Glutamatergic neuron (in vitro differentiated cells): ENCODE data around the gene PPFIA1. TPM values are rescaled to one million over a fixed set of nuclear protein-coding genes. Genes with fewer than 3 reads are reported as not detected.

Source experiments
- DNase-seq: peaks from one replicate; pipeline ENCODE4 v3.0.0; 2022
- H3K27ac Mint-ChIP-seq: one replicate; pipeline ENCODE4 v1.8.0; 2020; ENCODE audit warnings: mild to moderate bottlenecking, mixed read lengths, inconsistent platforms; ENCODE audit not compliant: unreplicated experiment
- H3K27me3 Mint-ChIP-seq: one replicate; pipeline ENCODE4 v1.8.0; 2020; ENCODE audit warnings: mild to moderate bottlenecking, moderate library complexity, mixed read lengths, inconsistent platforms; ENCODE audit not compliant: unreplicated experiment
- H3K36me3 Mint-ChIP-seq: one replicate; pipeline ENCODE4 v1.8.0; 2020; ENCODE audit warnings: mild to moderate bottlenecking, mixed read lengths, inconsistent platforms; ENCODE audit not compliant: unreplicated experiment
- H3K4me1 Mint-ChIP-seq: one replicate; pipeline ENCODE4 v1.8.0; 2020; ENCODE audit warnings: mild to moderate bottlenecking, low read depth, mixed read lengths, inconsistent platforms; ENCODE audit not compliant: unreplicated experiment
- H3K4me3 Mint-ChIP-seq: one replicate; pipeline ENCODE4 v1.8.0; 2020; ENCODE audit warnings: mild to moderate bottlenecking, mixed read lengths, inconsistent platforms; ENCODE audit not compliant: unreplicated experiment
- H3K9me3 Mint-ChIP-seq: one replicate; pipeline ENCODE4 v1.8.0; 2020; ENCODE audit warnings: mild to moderate bottlenecking, moderate library complexity, mixed read lengths, inconsistent platforms; ENCODE audit not compliant: unreplicated experiment
- CTCF ChIP-seq: fragments of 200-600 bp; sonication (generic); IDR thresholded peaks from one replicate; pipeline ENCODE4 v1.5.0; 2021; ENCODE audit not compliant: partially characterized antibody, unreplicated experiment
- total RNA-seq: library from RNA; stranded (reverse); fragmentation: NEBNext Ultra II Directional; extraction: Animal tissue kit (Norgen Biotek cat#: 25700); gene quantifications from one replicate; pipeline ENCODE4 v1.2.1, GENCODE V29; 2021; ENCODE audit not compliant: unreplicated experiment

Gene PPFIA1
- total RNA-seq, 1 donor from 2014 or later = 98.6 TPM

GRCh38 chr11:70229737-70230136, 40.8 kb upstream of the PPFIA1 start:
- Mint-ChIP-seq H3K9me3 (peaks cover 7% of the 10 kb centered on the region), H3K4me3 (no peak overlapping the region), H3K27ac (no peak overlapping the region), H3K4me1 (no peaks in the 10 kb centered on the region), H3K36me3 (no peaks in the 10 kb centered on the region), H3K27me3 (peaks cover 4% of the 10 kb centered on the region)
- no peak for TF ChIP-seq CTCF
- DNase-seq = no peak

- H3K27ac Mint-ChIP-seq = no peak overlapping the region
- TF ChIP-seq CTCF = no peak
Measured at GRCh38 chr11:70230151-70230839, 40.2 kb upstream of the PPFIA1 start.

GRCh38 chr11:70230840-70231710, 39.4 kb upstream of the PPFIA1 start:
- DNase-seq = no peak
- Mint-ChIP-seq H3K9me3 (peaks cover 7% of the 10 kb centered on the region), H3K27ac (no peak overlapping the region), H3K36me3 (no peaks in the 10 kb centered on the region), H3K4me1 (no peaks in the 10 kb centered on the region), H3K27me3 (peaks cover 4% of the 10 kb centered on the region), H3K4me3 (no peak overlapping the region)
- no peak for TF ChIP-seq CTCF

More at GRCh38 chr11:70230151-70230839, 40.2 kb upstream of the PPFIA1 start:
- DNase-seq = no peak
- Mint-ChIP-seq H3K27me3 (peaks cover 4% of the 10 kb centered on the region), H3K9me3 (peaks cover 7% of the 10 kb centered on the region), H3K4me3 (no peak overlapping the region), H3K36me3 (no peaks in the 10 kb centered on the region), H3K4me1 (no peaks in the 10 kb centered on the region)

- peaks cover 3% of the 10 kb centered on the region for H3K9me3 Mint-ChIP-seq
- H3K4me3 Mint-ChIP-seq = no peak overlapping the region
- H3K4me1 Mint-ChIP-seq = no peaks in the 10 kb centered on the region
- H3K36me3 Mint-ChIP-seq = no peaks in the 10 kb centered on the region
- no peak overlapping the region for H3K27ac Mint-ChIP-seq
- no peak for TF ChIP-seq CTCF
- peaks cover 4% of the 10 kb centered on the region for H3K27me3 Mint-ChIP-seq
- no peak for DNase-seq
Measured at GRCh38 chr11:70233034-70233433, 37.5 kb upstream of the PPFIA1 start.

- Mint-ChIP-seq H3K36me3 (no peaks in the 10 kb centered on the region), H3K27me3 (peaks cover 4% of the 10 kb centered on the region), H3K9me3 (peaks cover 3% of the 10 kb centered on the region), H3K4me1 (no peaks in the 10 kb centered on the region), H3K4me3 (no peak overlapping the region), H3K27ac (no peak overlapping the region)
- DNase-seq = no peak
- TF ChIP-seq CTCF = no peak
Measured at GRCh38 chr11:70233511-70233934, 37.0 kb upstream of the PPFIA1 start.
